HEK293T (cell line): Measurements from ENCODE around the gene PRKCZ.

ENCODE experiments used
- BHLHE40 ChIP-seq: fragments of 450-650 bp; IDR thresholded peaks from 2 replicates; pipeline ENCODE4 v1.6.1; 2016; ENCODE audit warnings: mild to moderate bottlenecking, moderate library complexity, borderline replicate concordance
- CTBP1 ChIP-seq: fragments of 450-650 bp; IDR thresholded peaks from 2 replicates; pipeline ENCODE4 v1.6.1; 2016; ENCODE audit warnings: borderline replicate concordance
- FOXA1 ChIP-seq: fragments of 450-650 bp; IDR thresholded peaks from 2 replicates; pipeline ENCODE4 v1.6.1; 2016; ENCODE audit warnings: mild to moderate bottlenecking
- FOXK2 ChIP-seq: fragments of 450-650 bp; IDR thresholded peaks from 2 replicates; pipeline ENCODE4 v1.6.1; 2016; ENCODE audit warnings: mild to moderate bottlenecking
- FOXM1 ChIP-seq: fragments of 450-650 bp; IDR thresholded peaks from 2 replicates; pipeline ENCODE4 v1.6.1; 2017; ENCODE audit warnings: mild to moderate bottlenecking, borderline replicate concordance
- L3MBTL2 ChIP-seq: fragments of 450-650 bp; conservative IDR thresholded peaks from 2 replicates; pipeline ENCODE4 v1.6.1; 2016; ENCODE audit warnings: mild to moderate bottlenecking
- LEF1 ChIP-seq: fragments of 450-650 bp; IDR thresholded peaks from 2 replicates; pipeline ENCODE4 v1.6.1; 2017; ENCODE audit warnings: mild to moderate bottlenecking, borderline replicate concordance
- PKNOX1 ChIP-seq: fragments of 450-650 bp; IDR thresholded peaks from 2 replicates; pipeline ENCODE4 v1.6.1; 2016
- SP1 ChIP-seq: fragments of 450-650 bp; IDR thresholded peaks from 2 replicates; pipeline ENCODE4 v1.6.1; 2017
- SUZ12 ChIP-seq: fragments of 450-650 bp; IDR thresholded peaks from 2 replicates; pipeline ENCODE4 v1.6.1; 2016; ENCODE audit warnings: mild to moderate bottlenecking
- ZNF384 ChIP-seq: fragments of 450-650 bp; IDR thresholded peaks from 2 replicates; pipeline ENCODE4 v1.6.1; 2016

- TF ChIP-seq FOXM1 (no peak), FOXK2 (no peak), LEF1 (no peak), CTBP1 (no peak), SP1 (no peak), SUZ12 (no peak), BHLHE40 (no peak), FOXA1 (no peak), L3MBTL2 (no peak), ZNF384 (no peak), PKNOX1 (no peak)
These were observed 101.0 kb downstream of the PRKCZ start for GRCh38 chr1:2151252-2151651.
